Measurements from ENCODE around the gene ELOB. TPM values are rescaled to one million over a fixed set of nuclear protein-coding genes. Genes with fewer than 3 reads are reported as not detected.

ELOB gene
- total RNA-seq, 2 donors from 2014 or later, result 269 to 518 TPM

DNA sequence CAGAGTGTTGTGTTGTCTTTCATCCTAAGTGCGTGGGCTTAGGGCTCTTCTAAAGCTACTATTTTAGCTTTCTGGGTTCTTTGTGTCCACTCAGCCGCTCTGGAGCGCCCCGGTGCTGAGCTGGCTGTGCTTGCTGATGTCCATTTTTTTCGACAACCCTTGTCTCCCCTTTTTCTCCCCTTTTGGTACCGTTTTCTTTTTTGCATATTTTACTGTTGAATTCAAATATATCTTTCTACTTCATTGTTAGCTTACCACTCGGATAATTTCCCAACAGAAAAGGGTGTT lies 23.4 kb downstream of the ELOB start:
- Histone ChIP-seq H3K4me3 (peak overlapping the region; percentile 82), H3K4me1 (ENCODE audit: control insufficient read depth in 1 of 2, low read depth in 2 of 2) (peaks cover 33 to 43% of the 10 kb centered on the region in 2 donors), H3K9me3 (no peaks in the 10 kb centered on the region), H3K27ac (peak overlapping the region; percentile 93 to 98), H3K27me3 (replicated peaks; ENCODE audit: insufficient read depth) (no peaks in the 10 kb centered on the region), H3K36me3 (peaks cover 19% of the 10 kb centered on the region)
- DNase-seq (ENCODE audit: low spot score), result no peak
- ATAC-seq (ENCODE audit: insufficient number of reproducible peaks, low FRiP score, low read depth), result no peak
- TF ChIP-seq, protein P1, sequence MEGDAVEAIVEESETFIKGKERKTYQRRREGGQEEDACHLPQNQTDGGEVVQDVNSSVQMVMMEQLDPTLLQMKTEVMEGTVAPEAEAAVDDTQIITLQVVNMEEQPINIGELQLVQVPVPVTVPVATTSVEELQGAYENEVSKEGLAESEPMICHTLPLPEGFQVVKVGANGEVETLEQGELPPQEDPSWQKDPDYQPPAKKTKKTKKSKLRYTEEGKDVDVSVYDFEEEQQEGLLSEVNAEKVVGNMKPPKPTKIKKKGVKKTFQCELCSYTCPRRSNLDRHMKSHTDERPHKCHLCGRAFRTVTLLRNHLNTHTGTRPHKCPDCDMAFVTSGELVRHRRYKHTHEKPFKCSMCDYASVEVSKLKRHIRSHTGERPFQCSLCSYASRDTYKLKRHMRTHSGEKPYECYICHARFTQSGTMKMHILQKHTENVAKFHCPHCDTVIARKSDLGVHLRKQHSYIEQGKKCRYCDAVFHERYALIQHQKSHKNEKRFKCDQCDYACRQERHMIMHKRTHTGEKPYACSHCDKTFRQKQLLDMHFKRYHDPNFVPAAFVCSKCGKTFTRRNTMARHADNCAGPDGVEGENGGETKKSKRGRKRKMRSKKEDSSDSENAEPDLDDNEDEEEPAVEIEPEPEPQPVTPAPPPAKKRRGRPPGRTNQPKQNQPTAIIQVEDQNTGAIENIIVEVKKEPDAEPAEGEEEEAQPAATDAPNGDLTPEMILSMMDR (IDR thresholded peaks at IDR 0.05), result no peak

DNA sequence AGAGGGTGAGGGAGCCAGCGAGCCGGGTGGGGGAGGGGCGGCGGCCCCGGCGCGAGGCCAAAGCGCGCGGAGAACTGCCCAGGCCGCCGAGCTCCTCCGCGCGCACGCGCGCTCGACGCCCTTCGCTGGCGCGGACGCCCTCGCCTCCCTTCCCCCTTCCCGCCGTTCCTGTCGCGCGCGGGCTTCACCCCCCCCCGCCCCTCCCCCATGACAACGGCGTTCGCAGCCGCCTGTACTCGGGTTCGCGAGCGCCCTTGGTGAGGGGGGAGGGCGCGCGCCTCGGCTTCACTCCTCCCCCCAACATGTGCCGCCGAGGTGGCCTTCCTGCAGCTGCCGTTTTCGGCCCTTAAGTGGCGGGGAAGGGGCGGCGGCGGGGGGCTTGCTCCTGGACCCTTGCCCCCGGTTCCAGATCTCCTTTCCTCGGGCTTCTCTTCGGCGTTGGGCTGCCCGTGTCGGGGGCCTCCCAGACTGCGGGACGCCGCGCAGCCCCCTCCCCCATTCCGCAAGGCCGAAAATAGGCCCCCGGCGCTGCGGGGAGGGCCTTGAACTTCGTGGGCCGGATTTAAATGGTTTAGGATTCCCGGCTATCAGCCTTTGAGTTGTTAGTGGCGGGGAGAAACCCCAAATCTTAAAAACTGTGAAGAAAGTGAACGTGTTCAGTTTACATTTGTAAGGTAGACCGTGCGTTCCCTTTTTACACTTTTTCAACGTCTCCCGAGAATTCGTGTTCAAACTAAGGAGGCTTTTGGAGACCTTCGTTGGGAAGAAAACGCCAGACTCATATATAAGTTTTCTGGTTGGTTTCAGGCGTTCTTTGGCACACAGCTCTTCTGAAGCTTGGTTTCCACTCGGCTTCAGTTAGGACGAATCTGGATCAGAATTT lies 24.0 kb downstream of the ELOB start:
- peaks cover 33 to 43% of the 10 kb centered on the region in 2 donors for H3K4me1 ChIP-seq (ENCODE audit: control insufficient read depth in 1 of 2, low read depth in 2 of 2)
- DNase-seq (ENCODE audit: low spot score), result no peak

DNA sequence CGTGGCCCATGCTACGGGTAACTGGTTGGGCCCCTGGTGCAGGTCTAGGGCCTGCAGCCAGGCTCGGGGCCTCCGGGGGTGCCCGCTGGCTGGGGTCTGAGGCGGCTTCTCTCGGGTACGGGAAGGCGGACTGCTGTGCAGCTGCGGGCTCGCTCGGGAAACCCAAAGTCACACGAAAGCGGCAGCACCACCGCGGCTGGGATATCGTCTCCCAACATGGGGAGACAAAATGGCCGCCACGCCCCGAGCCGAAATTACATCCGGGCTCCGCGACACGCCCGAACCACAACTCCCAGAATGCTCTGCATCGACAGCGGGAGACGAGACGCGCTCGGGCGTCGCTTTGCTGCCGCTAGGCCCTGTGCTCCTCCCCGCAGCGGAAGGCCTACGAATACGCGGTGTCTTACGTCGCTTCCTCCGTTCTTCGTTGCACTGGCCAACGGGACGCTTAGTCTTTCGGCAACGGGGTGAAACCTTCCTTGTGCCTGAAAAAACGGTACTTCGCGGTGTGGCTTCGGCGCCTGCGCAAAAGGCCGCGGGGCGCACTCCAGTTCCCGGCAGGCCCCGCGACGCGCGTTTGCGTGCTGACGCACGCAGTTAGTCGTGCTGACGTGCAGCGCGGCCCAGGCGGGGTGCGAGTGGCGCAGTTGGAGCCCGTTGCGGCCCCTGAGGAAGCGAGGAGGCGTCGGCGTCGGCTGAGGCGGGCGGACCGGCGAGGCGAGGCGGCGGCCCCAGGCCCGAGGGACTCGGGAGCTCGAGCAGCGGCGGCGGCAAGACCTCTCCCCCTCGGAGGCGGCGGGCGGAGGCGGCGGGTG lies 24.8 kb downstream of the ELOB start, which contains the start of gene SRRM2:
TSS of gene SRRM2 (plus strand) at position 604 of the 815 bp plus-strand sequence. CDS start 3,727 bp downstream, outside the sequence.
- no peaks in the 10 kb centered on the region for H3K9me3 ChIP-seq
- H3K27ac ChIP-seq, result peak within 1 kb of the TSS; percentile 93 to 98
- peak; percentile 96 for ATAC-seq (ENCODE audit: insufficient number of reproducible peaks, low FRiP score, low read depth)
- no peaks in the 10 kb centered on the region for H3K27me3 ChIP-seq (replicated peaks; ENCODE audit: insufficient read depth)
- peak within 1 kb of the TSS; percentile 82 for H3K4me3 ChIP-seq
- peaks cover 5% of the 10 kb centered on the region for H3K36me3 ChIP-seq
- peak; percentile 77 for DNase-seq (ENCODE audit: low spot score)
- peaks cover 33 to 43% of the 10 kb centered on the region in 2 donors for H3K4me1 ChIP-seq (ENCODE audit: control insufficient read depth in 1 of 2, low read depth in 2 of 2)
- TF ChIP-seq, protein P1 (IDR thresholded peaks at IDR 0.05), result no peak

More for the DNA sequence above, 24.0 kb downstream of the ELOB start:
- H3K27me3 ChIP-seq (replicated peaks; ENCODE audit: insufficient read depth), result no peaks in the 10 kb centered on the region
- peaks cover 13% of the 10 kb centered on the region for H3K36me3 ChIP-seq
- H3K9me3 ChIP-seq, result no peaks in the 10 kb centered on the region
- H3K27ac ChIP-seq, result peak overlapping the region; percentile 93 to 98
- peak; percentile 83 for ATAC-seq (ENCODE audit: insufficient number of reproducible peaks, low FRiP score, low read depth)
- peak overlapping the region; percentile 82 for H3K4me3 ChIP-seq
- TF ChIP-seq, protein P1 (IDR thresholded peaks at IDR 0.05), result no peak

DNA sequence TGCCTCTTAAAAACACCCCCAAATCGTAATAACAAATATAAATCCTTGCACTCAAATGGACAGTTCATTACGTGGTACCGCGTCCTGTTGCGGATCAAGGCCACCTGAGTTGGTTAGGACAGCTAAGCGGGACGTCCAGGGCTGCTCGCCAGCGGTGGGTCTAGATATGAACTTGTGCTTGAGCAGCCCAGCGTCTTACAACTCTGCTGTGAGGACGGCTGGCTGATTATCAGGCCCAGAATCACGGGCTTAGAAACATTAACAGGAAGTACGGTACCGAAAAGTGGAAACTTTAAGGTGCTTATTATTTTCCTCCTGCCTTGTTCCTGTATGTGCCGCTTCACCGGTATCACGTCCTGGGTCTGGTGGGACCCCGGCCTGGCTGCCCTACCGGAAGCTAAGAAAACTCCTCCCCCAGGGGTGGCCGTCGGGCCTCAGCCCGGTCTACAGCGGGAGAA lies 25.5 kb downstream of the ELOB start:
- Histone ChIP-seq H3K4me3 (peak overlapping the region; percentile 82), H3K27me3 (replicated peaks; ENCODE audit: insufficient read depth) (no peaks in the 10 kb centered on the region), H3K9me3 (no peaks in the 10 kb centered on the region), H3K27ac (peak overlapping the region; percentile 93 to 98), H3K4me1 (ENCODE audit: control insufficient read depth in 1 of 2, low read depth in 2 of 2) (peaks cover 32 to 40% of the 10 kb centered on the region in 2 donors), H3K36me3 (peaks cover 5% of the 10 kb centered on the region)
- no peak for ATAC-seq (ENCODE audit: insufficient number of reproducible peaks, low FRiP score, low read depth)
- DNase-seq (ENCODE audit: low spot score), result no peak
- TF ChIP-seq, protein P1 (IDR thresholded peaks at IDR 0.05), result no peak

DNA sequence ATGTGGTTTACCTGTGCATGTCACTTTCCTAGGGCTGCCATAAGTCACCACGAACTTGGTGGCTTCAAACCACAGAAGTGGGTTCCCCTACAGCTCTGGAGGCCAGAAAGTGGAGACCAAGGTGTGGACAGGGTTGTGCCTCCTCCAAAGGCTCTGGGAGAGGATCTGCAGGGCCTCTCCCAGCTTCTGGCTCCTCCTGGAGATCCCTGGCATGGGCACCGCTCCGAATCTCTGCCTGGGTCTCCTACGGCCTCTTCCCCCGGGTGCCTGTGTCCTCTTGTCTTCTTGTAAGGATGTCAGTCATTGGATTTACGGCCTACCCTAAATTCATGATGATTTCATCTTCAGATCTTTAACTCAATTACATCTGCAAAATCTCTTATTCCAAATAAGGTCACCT lies 27.1 kb downstream of the ELOB start:
- no peak for ATAC-seq (ENCODE audit: insufficient number of reproducible peaks, low FRiP score, low read depth)

More for the DNA sequence above, 27.1 kb downstream of the ELOB start:
- no peaks in the 10 kb centered on the region for H3K9me3 ChIP-seq
- no peaks in the 10 kb centered on the region for H3K27me3 ChIP-seq (replicated peaks; ENCODE audit: insufficient read depth)
- H3K4me3 ChIP-seq, result no peak overlapping the region
- no peak overlapping the region for H3K27ac ChIP-seq
- TF ChIP-seq, protein P1 (IDR thresholded peaks at IDR 0.05), result no peak
- peaks cover 16 to 24% of the 10 kb centered on the region in 2 donors for H3K4me1 ChIP-seq (ENCODE audit: control insufficient read depth in 1 of 2, low read depth in 2 of 2)
- no peaks in the 10 kb centered on the region for H3K36me3 ChIP-seq
- no peak for DNase-seq (ENCODE audit: low spot score)
